HG02981 (cell line): ENCODE data around the gene SYT8.

Source experiments
- ATAC-seq: cut with Tn5 transposase; IDR thresholded peaks from one replicate; pipeline ENCODE4 v1.9.1; 2021; ENCODE audit warnings: mild to moderate bottlenecking, moderate library complexity; ENCODE audit not compliant: unreplicated experiment

Gene SYT8

GRCh38 chr11:1831338-1832210 lies 3.2 kb upstream of the SYT8 start:
- ATAC-seq: no peak

- no peak for ATAC-seq
These were observed 2.4 kb upstream of the SYT8 start for GRCh38 chr11:1832211-1832919.

DNA sequence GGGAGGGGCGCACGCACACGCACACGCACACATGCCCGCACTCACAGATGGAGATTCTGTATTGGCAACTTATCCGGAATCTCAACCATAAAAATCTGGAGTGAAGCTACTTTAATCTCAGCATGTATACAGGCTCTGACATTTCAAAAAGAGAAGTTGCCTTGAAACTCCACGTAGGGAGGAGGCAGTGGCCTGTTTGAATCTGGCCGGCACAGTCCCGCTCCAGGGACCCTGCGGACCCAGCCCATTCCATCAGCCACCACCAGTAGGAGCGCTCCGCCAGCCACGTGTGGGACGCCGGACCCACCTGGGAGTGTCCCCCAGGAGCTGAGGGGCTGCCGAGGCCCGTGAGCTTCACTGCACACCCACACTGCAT lies 1.9 kb upstream of the SYT8 start:
- no peak for ATAC-seq

DNA sequence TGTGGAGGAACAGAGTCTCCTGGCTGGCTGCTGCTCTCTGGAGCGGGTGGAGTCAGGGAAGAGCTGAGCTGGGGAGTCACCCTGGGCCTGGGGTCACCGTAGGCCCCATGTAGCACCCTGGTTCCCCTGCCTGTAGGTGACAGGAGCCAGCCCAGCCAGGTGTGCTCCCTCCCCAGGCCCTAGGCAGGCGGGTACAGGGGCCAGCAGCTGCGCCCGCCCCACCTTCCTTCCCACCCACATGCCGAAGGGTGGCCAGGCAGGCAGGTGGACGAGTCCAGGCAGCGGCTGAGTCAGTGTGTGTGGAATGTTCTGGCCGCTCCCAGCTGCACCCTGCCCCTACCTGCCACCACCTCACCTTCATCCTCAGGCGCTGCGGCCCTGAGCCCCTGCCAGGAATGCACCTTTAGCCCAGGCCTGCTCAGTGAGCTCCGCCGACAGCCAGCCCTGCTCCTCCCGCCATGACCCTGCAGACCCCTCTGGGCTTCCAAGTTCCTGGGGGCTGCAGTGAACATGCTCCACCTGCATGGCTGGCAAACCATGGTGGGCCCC lies 654 bp upstream of the SYT8 start:
- no peak for ATAC-seq

- no peak for ATAC-seq
These were observed 851 bp downstream of the SYT8 start for GRCh38 chr11:1835671-1836010.

DNA sequence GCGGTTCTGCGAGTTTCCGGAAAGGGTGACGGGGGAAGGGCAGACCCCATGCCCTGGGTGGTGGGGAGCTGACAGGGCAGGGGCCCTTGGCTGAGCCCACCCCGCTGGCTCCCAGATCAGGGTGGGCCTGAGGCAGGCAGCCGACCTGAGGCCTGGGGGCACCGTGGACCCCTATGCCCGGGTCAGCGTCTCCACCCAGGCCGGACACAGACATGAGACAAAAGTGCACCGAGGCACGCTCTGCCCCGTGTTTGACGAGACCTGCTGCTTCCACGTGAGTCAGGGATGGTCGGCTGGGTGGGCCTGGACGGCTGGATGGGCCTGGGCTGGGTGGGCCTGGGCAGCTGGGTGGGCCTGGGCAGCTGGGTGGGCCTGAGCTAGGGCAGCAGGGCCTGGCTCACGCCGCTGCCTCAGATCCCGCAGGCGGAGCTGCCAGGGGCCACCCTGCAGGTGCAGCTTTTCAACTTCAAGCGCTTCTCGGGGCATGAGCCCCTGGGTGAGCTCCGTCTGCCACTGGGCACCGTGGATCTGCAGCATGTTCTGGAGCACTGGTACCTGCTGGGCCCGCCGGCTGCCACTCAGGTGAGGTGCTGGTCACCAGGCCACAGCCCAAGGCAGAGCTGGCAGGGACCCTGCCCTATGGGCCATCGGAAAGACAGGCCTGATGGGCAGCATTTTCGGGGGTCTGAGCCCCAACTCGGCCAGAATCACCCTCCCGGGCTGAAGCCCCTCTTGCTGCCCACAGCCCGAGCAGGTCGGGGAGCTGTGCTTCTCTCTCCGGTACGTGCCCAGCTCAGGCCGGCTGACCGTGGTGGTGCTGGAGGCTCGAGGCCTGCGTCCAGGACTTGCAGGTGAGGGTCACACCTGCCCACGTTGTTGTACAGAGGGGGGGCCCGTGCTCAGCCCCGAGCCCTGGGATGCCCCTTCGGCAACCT lies 1.5 kb downstream of the SYT8 start:
- ATAC-seq: no peak

GRCh38 chr11:1837171-1838076 lies 2.6 kb downstream of the SYT8 start:
- ATAC-seq: no peak

GRCh38 chr11:1838077-1838425 lies 3.3 kb downstream of the SYT8 start:
- ATAC-seq: no peak

DNA sequence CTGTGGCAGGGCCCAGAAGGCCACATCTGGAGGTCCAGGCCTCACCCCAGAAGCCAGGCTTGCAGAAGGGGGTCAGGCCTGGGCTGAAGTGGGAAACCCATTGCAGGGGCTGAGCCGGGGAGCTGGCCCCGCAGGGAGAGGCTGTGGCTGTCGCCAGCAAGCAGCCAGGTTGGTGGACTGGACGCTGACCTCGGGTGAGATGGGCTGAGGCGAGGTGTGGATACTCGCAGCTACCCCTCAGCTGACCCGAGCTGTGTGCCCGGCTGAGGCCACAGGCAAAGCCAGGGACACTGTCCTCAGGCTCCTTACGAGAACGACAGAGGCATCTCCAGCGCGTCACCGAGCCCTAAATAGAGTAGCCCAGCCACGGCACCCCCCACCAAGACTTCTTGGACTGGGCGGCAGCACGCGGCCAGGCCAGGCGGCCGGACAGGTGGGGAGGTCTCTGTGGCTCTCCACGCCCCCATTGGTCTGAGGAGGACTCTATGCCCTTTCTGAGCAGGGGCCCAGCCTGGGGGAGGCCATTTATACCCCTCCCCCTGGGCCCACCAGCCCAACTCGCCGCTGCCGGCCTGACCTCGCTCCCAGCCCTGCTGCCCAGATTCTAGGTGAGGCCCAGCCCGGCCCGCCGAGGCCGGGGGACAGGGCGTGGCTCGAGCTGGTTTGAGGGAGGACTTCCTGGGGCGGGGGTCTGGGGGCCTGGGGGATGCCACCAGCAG lies 3.8 kb downstream of the SYT8 start, which contains the start of gene TNNI2:
TSS of gene TNNI2 (plus strand) at position 556 of the 719 bp plus-strand sequence. CDS start 716 bp downstream, outside the sequence.
- no peak for ATAC-seq

DNA sequence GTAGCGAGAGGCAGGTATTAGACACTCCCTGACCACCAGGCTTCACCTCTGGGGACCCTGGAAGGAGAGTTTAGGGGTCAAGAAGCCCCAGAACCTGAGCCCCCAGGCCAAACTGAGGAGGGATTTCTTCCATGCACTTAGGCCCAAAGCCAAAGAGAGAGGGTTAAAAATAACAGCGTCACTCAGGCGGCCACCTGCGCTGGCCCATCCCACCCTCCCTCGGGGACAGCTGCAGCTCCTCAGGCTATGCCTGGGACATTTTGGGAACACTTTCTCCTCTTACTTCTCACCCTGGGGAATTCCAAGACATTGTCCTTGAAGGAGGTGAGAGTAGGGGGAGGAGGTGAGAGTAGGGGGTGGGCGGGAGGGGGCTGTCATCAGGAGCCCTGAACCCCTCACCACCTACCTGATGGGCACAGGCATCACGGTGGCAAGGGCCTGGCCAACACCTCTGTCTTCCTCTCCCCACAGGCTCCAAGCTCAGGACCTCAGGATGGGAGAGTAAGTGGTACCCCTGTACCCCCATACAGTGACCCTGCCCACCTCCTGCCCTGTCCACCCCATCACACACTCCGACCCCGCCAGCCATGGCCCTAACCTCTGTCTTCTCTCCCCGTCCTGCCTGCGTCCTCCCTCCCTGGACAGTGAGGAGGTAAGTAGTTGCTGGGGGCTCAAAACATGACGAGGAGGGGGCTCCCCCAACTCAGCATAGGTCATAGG lies 4.6 kb downstream of the SYT8 start:
- ATAC-seq: no peak

- no peak for ATAC-seq
These were observed 5.4 kb downstream of the SYT8 start for GRCh38 chr11:1839924-1840779.

DNA sequence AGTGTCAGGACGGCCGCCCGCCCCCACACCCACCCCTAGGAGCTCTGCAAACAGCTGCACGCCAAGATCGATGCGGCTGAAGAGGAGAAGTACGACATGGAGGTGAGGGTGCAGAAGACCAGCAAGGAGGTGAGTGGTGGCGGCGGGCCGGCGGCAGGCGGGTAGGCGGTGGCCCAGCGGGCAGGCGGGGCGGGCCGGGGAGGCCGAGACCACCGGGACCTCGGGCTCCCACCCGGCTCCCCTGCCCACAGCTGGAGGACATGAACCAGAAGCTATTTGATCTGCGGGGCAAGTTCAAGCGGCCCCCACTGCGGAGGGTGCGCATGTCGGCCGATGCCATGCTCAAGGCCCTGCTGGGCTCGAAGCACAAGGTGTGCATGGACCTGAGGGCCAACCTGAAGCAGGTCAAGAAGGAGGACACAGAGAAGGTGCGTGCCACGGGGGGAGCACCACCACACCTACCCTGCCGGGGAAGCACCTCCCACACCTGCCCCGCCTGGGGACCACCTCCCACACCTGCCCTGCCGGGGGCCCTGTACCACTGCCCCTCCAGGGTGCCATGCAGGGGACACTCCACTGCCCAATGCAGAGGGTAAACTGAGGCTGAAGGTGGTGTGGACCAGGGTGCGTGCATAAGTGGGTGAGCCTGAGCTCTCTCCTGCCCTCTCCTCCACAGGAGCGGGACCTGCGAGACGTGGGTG lies 6.1 kb downstream of the SYT8 start:
- no peak for ATAC-seq

DNA sequence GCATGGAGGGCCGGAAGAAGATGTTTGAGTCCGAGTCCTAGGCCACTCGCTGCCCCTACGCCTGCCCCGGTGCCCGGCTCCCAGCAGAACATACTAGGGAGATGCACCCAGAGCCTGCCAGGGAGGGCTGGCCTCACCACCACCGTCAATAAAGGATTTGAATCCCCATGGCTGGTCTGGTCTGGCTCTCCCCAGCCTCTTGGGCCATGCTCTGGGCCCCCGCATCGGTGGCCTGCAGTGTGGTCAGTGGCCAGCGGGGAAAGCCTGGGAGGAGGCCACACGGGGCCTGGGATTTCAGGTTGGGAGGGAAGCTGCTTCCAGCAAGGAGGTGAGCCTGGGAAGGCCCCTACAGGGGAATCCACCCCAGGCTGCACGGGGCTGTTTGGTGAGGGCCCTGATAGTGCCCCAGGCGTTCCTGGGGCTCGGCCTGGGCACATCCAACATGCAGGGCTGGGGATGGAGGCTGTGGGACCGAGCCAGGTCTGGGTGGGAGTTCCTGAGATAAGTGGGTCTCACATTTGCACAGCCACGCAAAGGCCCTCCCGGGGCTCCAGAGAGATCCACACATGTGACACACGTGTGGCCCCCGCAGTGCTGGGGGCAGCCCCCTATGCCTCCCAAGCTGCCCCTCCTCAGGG lies 6.8 kb downstream of the SYT8 start:
- ATAC-seq: no peak

GRCh38 chr11:1842149-1843097 lies 7.6 kb downstream of the SYT8 start:
- ATAC-seq: no peak

DNA sequence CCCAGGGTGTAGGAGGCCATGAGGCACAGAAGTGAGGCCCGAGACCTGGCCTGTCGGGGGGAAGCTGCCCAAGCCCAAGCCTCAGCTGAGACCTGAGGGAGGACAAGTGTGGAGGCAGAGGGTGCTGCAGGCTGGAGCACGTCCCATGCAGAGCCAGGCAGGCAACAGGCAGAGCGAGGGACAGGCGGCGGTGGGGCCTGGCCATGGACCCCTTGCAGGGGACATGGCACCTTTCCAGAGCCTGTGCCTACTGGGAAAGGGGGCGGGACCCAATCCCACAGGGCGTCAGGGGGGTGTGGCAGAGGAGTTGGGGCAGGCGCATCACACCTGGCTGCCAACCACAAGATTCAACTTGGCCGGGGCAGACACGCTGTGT lies 8.3 kb downstream of the SYT8 start:
- no peak for ATAC-seq

GRCh38 chr11:1843796-1844195 lies 9.0 kb downstream of the SYT8 start:
- no peak for ATAC-seq
